ENCODE measurements around the gene SIRPD. TPM values are rescaled to one million over a fixed set of nuclear protein-coding genes. Genes with fewer than 3 reads are reported as not detected.

Gene SIRPD
- total and polyA plus RNA-seq, 7 donors = 0.66 to 0.90 TPM; not detected in 5

DNA sequence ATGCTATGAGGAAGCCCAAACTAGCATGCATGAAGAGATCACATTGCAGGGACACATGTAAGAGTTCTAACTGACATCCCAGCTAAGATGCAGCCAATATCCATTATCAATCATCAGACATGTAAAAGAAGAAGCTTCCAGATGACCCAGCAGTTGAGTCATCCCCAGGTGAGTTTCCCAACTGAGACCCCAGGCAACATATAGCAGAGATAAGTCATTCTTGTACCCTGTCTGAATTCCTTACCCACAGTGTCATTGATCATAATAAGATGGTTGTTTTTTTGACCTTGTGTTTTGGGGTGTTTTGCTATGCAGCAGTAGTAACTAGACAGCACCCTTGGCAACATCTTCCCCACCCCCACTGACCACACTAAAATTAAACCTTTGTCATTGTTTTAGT is 18.9 kb downstream of the SIRPD start:
- no peak for DNase-seq
- Histone ChIP-seq H3K36me3 (no peaks in the 10 kb centered on the region), H3K27me3 (no peaks in the 10 kb centered on the region), H3K4me3 (no peak overlapping the region), H3K4me1 (no peaks in the 10 kb centered on the region), H3K27ac (no peak overlapping the region), H3K9me3 (no peaks in the 10 kb centered on the region)
- no peak for TF ChIP-seq POLR2A (IDR thresholded peaks at IDR 0.05)
- intact Hi-C loops (cut with DNase I) = no loop called here

- H3K9me3 ChIP-seq = no peaks in the 10 kb centered on the region
- peak; percentile 73 for DNase-seq
- no peaks in the 10 kb centered on the region for H3K4me1 ChIP-seq
- no peaks in the 10 kb centered on the region for H3K36me3 ChIP-seq
- no peaks in the 10 kb centered on the region for H3K27me3 ChIP-seq
- WGBS, 2 donors = 48 to 60% methylated on average over 4 of the region's 4 CpGs
- H3K4me3 ChIP-seq = no peak overlapping the region
- peak in 1 of 4 donors; percentile 36 for TF ChIP-seq POLR2AphosphoS5 (IDR thresholded peaks at IDR 0.05)
- TF ChIP-seq, protein P1, sequence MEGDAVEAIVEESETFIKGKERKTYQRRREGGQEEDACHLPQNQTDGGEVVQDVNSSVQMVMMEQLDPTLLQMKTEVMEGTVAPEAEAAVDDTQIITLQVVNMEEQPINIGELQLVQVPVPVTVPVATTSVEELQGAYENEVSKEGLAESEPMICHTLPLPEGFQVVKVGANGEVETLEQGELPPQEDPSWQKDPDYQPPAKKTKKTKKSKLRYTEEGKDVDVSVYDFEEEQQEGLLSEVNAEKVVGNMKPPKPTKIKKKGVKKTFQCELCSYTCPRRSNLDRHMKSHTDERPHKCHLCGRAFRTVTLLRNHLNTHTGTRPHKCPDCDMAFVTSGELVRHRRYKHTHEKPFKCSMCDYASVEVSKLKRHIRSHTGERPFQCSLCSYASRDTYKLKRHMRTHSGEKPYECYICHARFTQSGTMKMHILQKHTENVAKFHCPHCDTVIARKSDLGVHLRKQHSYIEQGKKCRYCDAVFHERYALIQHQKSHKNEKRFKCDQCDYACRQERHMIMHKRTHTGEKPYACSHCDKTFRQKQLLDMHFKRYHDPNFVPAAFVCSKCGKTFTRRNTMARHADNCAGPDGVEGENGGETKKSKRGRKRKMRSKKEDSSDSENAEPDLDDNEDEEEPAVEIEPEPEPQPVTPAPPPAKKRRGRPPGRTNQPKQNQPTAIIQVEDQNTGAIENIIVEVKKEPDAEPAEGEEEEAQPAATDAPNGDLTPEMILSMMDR (IDR thresholded peaks at IDR 0.05) = no peak
- peak overlapping the region; percentile 48 to 56 (median 54) for H3K27ac ChIP-seq
- intact Hi-C loops (cut with DNase I) = no loop called here
Measured at GRCh38 chr20:1537731-1538058, 19.8 kb downstream of the SIRPD start.

GRCh38 chr20:1536893-1537730 is 20.4 kb downstream of the SIRPD start:
- Histone ChIP-seq H3K36me3 (no peaks in the 10 kb centered on the region), H3K4me3 (no peak overlapping the region), H3K27ac (peak overlapping the region; percentile 48 to 56 (median 54)), H3K9me3 (no peaks in the 10 kb centered on the region), H3K27me3 (no peaks in the 10 kb centered on the region), H3K4me1 (no peaks in the 10 kb centered on the region)
- 77 to 80% methylated on average over 11 of the region's 11 CpGs for WGBS, 2 donors
- DNase-seq = peak; percentile 38
- TF ChIP-seq EP300 (IDR thresholded peaks at IDR 0.05) (no peak), POLR2AphosphoS5 (IDR thresholded peaks at IDR 0.05) (no peak), POLR2A (IDR thresholded peaks at IDR 0.05) (no peak)
- TF ChIP-seq, protein P1 (IDR thresholded peaks at IDR 0.05) = no peak
- intact Hi-C loops (cut with DNase I) = no loop called here

- DNase-seq = peak; percentile 64
- WGBS, 2 donors = 82 to 84% methylated on average over 5 of the region's 5 CpGs
- no peaks in the 10 kb centered on the region for H3K9me3 ChIP-seq
- TF ChIP-seq, protein P1 (IDR thresholded peaks at IDR 0.05) = no peak
- no peak for TF ChIP-seq EP300 (IDR thresholded peaks at IDR 0.05)
- no peak for TF ChIP-seq POLR2A (IDR thresholded peaks at IDR 0.05)
- TF ChIP-seq POLR2AphosphoS5 (IDR thresholded peaks at IDR 0.05) = no peak
- no peaks in the 10 kb centered on the region for H3K27me3 ChIP-seq
- H3K4me3 ChIP-seq = no peak overlapping the region
- no peak overlapping the region for H3K27ac ChIP-seq
- no peaks in the 10 kb centered on the region for H3K4me1 ChIP-seq
- no peaks in the 10 kb centered on the region for H3K36me3 ChIP-seq
- intact Hi-C loops (cut with DNase I) = no loop called here
Measured at GRCh38 chr20:1535420-1536175, 21.9 kb downstream of the SIRPD start.

GRCh38 chr20:1534526-1534925 is 23.0 kb downstream of the SIRPD start:
- Histone ChIP-seq H3K36me3 (no peaks in the 10 kb centered on the region), H3K9me3 (no peaks in the 10 kb centered on the region), H3K4me1 (no peaks in the 10 kb centered on the region), H3K27ac (no peak overlapping the region), H3K27me3 (no peaks in the 10 kb centered on the region), H3K4me3 (no peak overlapping the region)
- 59 to 79% methylated on average over 5 of the region's 5 CpGs for WGBS, 2 donors
- DNase-seq = no peak
- intact Hi-C loops (cut with DNase I) = no loop called here
- no peak for TF ChIP-seq EP300 (IDR thresholded peaks at IDR 0.05)
- no peak for TF ChIP-seq POLR2A (IDR thresholded peaks at IDR 0.05)
- TF ChIP-seq, protein P1 (IDR thresholded peaks at IDR 0.05) = no peak
- no peak for TF ChIP-seq POLR2AphosphoS5 (IDR thresholded peaks at IDR 0.05)

Measured in sigmoid colon (tissue), 7 donors.